Measurements from ENCODE around the gene UNG. TPM values are rescaled to one million over a fixed set of nuclear protein-coding genes. Genes with fewer than 3 reads are reported as not detected.

UNG gene
- total and polyA plus RNA-seq, 2 of the 8 experiments (the other 6 are each of a cell fraction or from before 2014, with no cell fraction given), result 71.6 to 163 TPM

GRCh38 chr12:109130297-109131153, 33.1 kb downstream of the UNG start:
- FAIRE-seq (no peak), DNase-seq (ENCODE audit: low read depth in 1 of 2, low spot score in 2 of 2) (no peak)
- Histone ChIP-seq H3K23me2 (ENCODE audit: low read depth, low read length) (no peaks in the 10 kb centered on the region), H3K36me3 (ENCODE audit: control insufficient read depth in 2 of 4, insufficient read depth in 4 of 4, low read length in 3 of 4) (no peaks in the 10 kb centered on the region), H4K8ac (ENCODE audit: extremely low read depth, insufficient read depth, low read length) (no peak overlapping the region), H3K4me3 (ENCODE audit: extremely low read depth in 1 of 4, insufficient read depth in 2 of 4, low read depth in 3 of 4, low read length in 4 of 4) (no peak overlapping the region), H3K23ac (ENCODE audit: insufficient read length) (no peak overlapping the region), H3K4me2 (ENCODE audit: insufficient read depth in 1 of 2, low read depth in 2 of 2, low read length in 2 of 2) (no peak overlapping the region), H2AFZ (ENCODE audit: low read length) (no peak overlapping the region), H3K4me1 (replicated peaks in 1 of 4; ENCODE audit: control insufficient read depth in 3 of 4, insufficient read depth in 4 of 4, low read length in 3 of 4) (peaks cover 0 to 3% (median 0%) of the 10 kb centered on the region in 4 experiments; a peak in 1 of 7 replicates), H2AK5ac (ENCODE audit: low read depth, low read length) (no peak overlapping the region), H3K9me3 (ENCODE audit: insufficient read depth in 2 of 2, low read depth in 1 of 2, low read length in 1 of 2) (no peaks in the 10 kb centered on the region), H3K79me1 (ENCODE audit: low read depth, low read length) (no peaks in the 10 kb centered on the region), H3K18ac (ENCODE audit: extremely low read depth, low read length) (no peak overlapping the region), H3K56ac (replicated peaks; ENCODE audit: insufficient read length, low read depth, low read length) (no peak overlapping the region), H3K27me3 (replicated peaks in 1 of 4; ENCODE audit: control insufficient read depth in 3 of 4, extremely low read depth in 1 of 4, insufficient read depth in 3 of 4, low read length in 3 of 4) (no peaks in the 10 kb centered on the region), H2BK5ac (ENCODE audit: low read depth, low read length) (no peak overlapping the region), H2BK12ac (ENCODE audit: low read depth, low read length) (no peak overlapping the region), H3K79me2 (ENCODE audit: control insufficient read depth in 1 of 2, insufficient read depth in 2 of 2, low read length in 2 of 2) (no peaks in the 10 kb centered on the region), H2BK15ac (ENCODE audit: low read length) (no peak overlapping the region), H4K20me1 (replicated peaks in 1 of 2; ENCODE audit: control insufficient read depth in 1 of 2, insufficient read depth in 2 of 2, low read length in 2 of 2) (no peaks in the 10 kb centered on the region), H3K27ac (ENCODE audit: low read depth, low read length) (no peak overlapping the region), H3K9ac (replicated peaks in 1 of 4; ENCODE audit: extremely low read depth in 1 of 4, low read depth in 3 of 4, low read length in 3 of 4) (no peak overlapping the region), H4K91ac (replicated peaks; ENCODE audit: insufficient read length, low read length) (no peak overlapping the region), H4K5ac (ENCODE audit: insufficient read length, low read depth, low read length) (no peak overlapping the region), H3K14ac (ENCODE audit: insufficient read length) (no peak overlapping the region), H3K4ac (replicated peaks; ENCODE audit: insufficient read length, low read depth, low read length) (no peak overlapping the region), H2BK20ac (ENCODE audit: low read length) (0 out of 2 replicates have a peak overlapping the region, but pooled peaks have one; percentile 48), H2BK120ac (replicated peaks; ENCODE audit: low read depth, low read length) (no peak overlapping the region)
- 83% methylated on average over 15 of the region's 15 CpGs; no CpG with 5 or more reads in 1 of the 2 experiments for WGBS, 2 experiments (ENCODE audit: extremely low coverage in 1 of 2, insufficient coverage in 1 of 2, insufficient read length in 1 of 2, insufficient replicate concordance in 2 of 2, low coverage in 1 of 2, low lambda C conversion rate in 2 of 2, missing lambda C conversion rate in 1 of 2)
- ChIA-PET CTCF (ENCODE audit: partially characterized antibody) (interaction anchor here (0.6 to 1.8 kb wide), 4 partner anchors 15 to 437 kb away, joined by 3 to 10 read pairs (median 3); partner anchors contain the start of gene ACACB), POLR2A (ENCODE audit: partially characterized antibody) (interaction anchor here (1.8 kb wide), 1 partner anchor 16 kb away, joined by 4 read pairs; no protein-coding TSS in a partner anchor)
- TF ChIP-seq HDAC2 (IDR thresholded peaks at IDR 0.05; ENCODE audit: borderline replicate concordance in 1 of 2, low read depth in 2 of 2, low read length in 2 of 2) (no peak), TAF7 (optimal IDR thresholded peaks at IDR 0.05; ENCODE audit: borderline replicate concordance, low read depth, low read length) (no peak), HDAC6 (IDR thresholded peaks at IDR 0.05; ENCODE audit: low read depth, low read length) (no peak), RAD21 (IDR thresholded peaks at IDR 0.05 in 1 of 2, conservative IDR thresholded peaks at IDR 0.05 in 1 of 2; ENCODE audit: low read depth in 2 of 2, low read length in 2 of 2) (no peak), BRCA1 (IDR thresholded peaks at IDR 0.05; ENCODE audit: low read depth, low read length) (no peak), ASH2L (IDR thresholded peaks at IDR 0.05; ENCODE audit: low read length) (no peak), TEAD4 (IDR thresholded peaks at IDR 0.05; ENCODE audit: low read depth, low read length) (no peak), JUND (IDR thresholded peaks at IDR 0.05; ENCODE audit: low read length) (no peak), SP2 (IDR thresholded peaks at IDR 0.05; ENCODE audit: low read length) (no peak), RNF2 (IDR thresholded peaks at IDR 0.05; ENCODE audit: borderline replicate concordance, low read depth, low read length, missing control alignments, poor library complexity, severe bottlenecking) (no peak), BCL11A (IDR thresholded peaks at IDR 0.05; ENCODE audit: low read depth in 2 of 2, low read length in 2 of 2) (no peak)
